ENCODE results near the gene LNPEP. TPM values are rescaled to one million over a fixed set of nuclear protein-coding genes. Genes with fewer than 3 reads are reported as not detected.

LNPEP gene
- total RNA-seq, 1 donor from 2014 or later, result 40.8 TPM

DNA sequence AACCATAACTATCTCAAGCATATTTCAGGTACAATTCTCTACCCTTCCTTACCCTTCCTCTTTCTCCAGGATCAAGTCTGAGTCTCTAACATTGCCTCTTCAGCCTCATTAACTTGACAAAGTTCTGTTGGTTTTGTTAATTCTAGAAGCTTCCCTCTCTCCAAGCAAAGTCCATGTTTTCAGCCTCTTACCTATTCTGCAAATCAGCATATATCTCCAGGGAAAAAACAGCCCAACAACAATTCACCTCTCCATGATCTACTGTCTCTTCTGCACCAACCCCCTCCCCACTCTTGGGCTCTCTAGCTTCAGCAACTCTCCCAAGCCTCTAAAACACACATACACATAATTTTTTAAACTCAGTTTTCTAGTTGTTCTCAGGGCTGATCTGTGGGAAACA is 134.4 kb downstream of the LNPEP start:
- no peak overlapping the region for H3K4me3 Mint-ChIP-seq (ENCODE audit: unreplicated experiment)
- H3K27ac Mint-ChIP-seq (ENCODE audit: unreplicated experiment), result no peak overlapping the region
- H3K9me3 Mint-ChIP-seq (ENCODE audit: unreplicated experiment), result no peaks in the 10 kb centered on the region
- DNase-seq (ENCODE audit: extremely low spot score, unreplicated experiment), result no peak
- TF ChIP-seq, protein P1, sequence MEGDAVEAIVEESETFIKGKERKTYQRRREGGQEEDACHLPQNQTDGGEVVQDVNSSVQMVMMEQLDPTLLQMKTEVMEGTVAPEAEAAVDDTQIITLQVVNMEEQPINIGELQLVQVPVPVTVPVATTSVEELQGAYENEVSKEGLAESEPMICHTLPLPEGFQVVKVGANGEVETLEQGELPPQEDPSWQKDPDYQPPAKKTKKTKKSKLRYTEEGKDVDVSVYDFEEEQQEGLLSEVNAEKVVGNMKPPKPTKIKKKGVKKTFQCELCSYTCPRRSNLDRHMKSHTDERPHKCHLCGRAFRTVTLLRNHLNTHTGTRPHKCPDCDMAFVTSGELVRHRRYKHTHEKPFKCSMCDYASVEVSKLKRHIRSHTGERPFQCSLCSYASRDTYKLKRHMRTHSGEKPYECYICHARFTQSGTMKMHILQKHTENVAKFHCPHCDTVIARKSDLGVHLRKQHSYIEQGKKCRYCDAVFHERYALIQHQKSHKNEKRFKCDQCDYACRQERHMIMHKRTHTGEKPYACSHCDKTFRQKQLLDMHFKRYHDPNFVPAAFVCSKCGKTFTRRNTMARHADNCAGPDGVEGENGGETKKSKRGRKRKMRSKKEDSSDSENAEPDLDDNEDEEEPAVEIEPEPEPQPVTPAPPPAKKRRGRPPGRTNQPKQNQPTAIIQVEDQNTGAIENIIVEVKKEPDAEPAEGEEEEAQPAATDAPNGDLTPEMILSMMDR (IDR thresholded peaks at IDR 0.05), result no peak
- no peaks in the 10 kb centered on the region for H3K27me3 Mint-ChIP-seq (ENCODE audit: unreplicated experiment)
- peaks cover 11% of the 10 kb centered on the region for H3K4me1 Mint-ChIP-seq (ENCODE audit: unreplicated experiment)
- H3K36me3 Mint-ChIP-seq (ENCODE audit: unreplicated experiment), result no peaks in the 10 kb centered on the region

DNA sequence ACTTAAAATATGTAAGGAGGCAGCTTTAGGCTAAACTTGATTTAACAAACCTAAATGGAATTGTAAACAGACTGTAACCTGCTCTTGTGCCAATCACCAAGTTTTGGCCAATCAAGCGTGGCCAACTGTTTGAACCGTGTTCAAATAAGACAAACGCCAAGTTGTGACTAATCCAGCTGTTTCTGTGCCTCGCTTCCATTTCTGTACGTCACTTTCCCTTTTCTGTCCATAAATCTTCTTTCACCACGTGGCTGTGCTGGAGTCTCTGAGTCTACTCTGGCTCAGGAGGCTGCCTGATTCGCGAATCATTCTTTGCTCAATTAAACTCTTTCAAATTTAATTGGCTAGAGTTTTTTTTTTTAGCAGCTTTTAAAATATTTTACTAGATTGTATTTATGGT is 135.2 kb downstream of the LNPEP start:
- Mint-ChIP-seq H3K27ac (ENCODE audit: unreplicated experiment) (no peak overlapping the region), H3K27me3 (ENCODE audit: unreplicated experiment) (no peaks in the 10 kb centered on the region), H3K4me1 (ENCODE audit: unreplicated experiment) (peaks cover 10% of the 10 kb centered on the region), H3K4me3 (ENCODE audit: unreplicated experiment) (no peak overlapping the region), H3K9me3 (ENCODE audit: unreplicated experiment) (no peaks in the 10 kb centered on the region), H3K36me3 (ENCODE audit: unreplicated experiment) (no peaks in the 10 kb centered on the region)
- DNase-seq (ENCODE audit: extremely low spot score, unreplicated experiment), result no peak
- TF ChIP-seq, protein P1 (IDR thresholded peaks at IDR 0.05), result no peak

DNA sequence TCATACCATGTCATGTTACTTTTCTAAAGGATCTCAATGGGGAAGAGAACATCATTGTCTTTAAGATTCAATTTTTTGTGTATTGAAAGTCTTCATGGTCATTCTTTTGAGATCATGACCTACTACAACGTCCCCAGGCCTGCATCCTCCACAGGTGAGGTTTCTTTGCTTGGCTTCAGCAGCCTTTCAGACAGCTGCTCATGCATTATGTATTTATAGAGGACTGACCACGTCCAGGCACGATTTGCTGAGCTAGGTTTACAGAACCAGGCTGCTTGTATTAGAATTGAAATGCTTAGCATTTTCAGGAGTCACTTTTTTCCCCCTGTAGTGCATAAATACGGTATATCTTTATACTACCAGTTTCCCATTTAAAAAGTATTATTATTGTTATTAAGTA is 136.1 kb downstream of the LNPEP start:
- H3K9me3 Mint-ChIP-seq (ENCODE audit: unreplicated experiment), result no peaks in the 10 kb centered on the region
- peaks cover 10% of the 10 kb centered on the region for H3K4me1 Mint-ChIP-seq (ENCODE audit: unreplicated experiment)
- DNase-seq (ENCODE audit: extremely low spot score, unreplicated experiment), result no peak
- TF ChIP-seq, protein P1 (IDR thresholded peaks at IDR 0.05), result no peak
- H3K36me3 Mint-ChIP-seq (ENCODE audit: unreplicated experiment), result no peaks in the 10 kb centered on the region
- H3K27ac Mint-ChIP-seq (ENCODE audit: unreplicated experiment), result no peak overlapping the region
- H3K4me3 Mint-ChIP-seq (ENCODE audit: unreplicated experiment), result no peak overlapping the region
- H3K27me3 Mint-ChIP-seq (ENCODE audit: unreplicated experiment), result no peaks in the 10 kb centered on the region

DNA sequence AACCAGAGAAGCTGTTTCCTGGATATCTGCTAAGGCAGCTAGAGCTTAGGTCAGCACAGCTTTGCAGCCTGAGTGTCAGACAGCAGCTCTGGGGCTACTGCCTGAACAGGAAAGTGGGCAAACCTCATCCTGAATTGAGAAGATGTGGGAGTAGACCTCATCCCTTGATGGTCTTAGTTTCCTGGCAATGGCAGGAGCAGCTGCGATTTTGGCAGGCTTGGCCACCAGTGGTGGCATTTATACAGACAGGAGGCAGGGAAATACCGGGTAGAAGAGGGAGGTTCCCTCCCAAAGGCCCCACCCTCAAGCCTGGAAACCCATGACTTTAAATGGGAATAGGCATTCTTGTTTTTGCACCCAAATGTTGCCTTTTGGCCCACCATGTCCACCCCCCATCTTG is 136.8 kb downstream of the LNPEP start:
- Mint-ChIP-seq H3K27ac (ENCODE audit: unreplicated experiment) (no peak overlapping the region), H3K27me3 (ENCODE audit: unreplicated experiment) (no peaks in the 10 kb centered on the region), H3K4me1 (ENCODE audit: unreplicated experiment) (peaks cover 4% of the 10 kb centered on the region), H3K4me3 (ENCODE audit: unreplicated experiment) (no peak overlapping the region), H3K36me3 (ENCODE audit: unreplicated experiment) (no peaks in the 10 kb centered on the region), H3K9me3 (ENCODE audit: unreplicated experiment) (no peaks in the 10 kb centered on the region)
- TF ChIP-seq, protein P1 (IDR thresholded peaks at IDR 0.05), result no peak
- DNase-seq (ENCODE audit: extremely low spot score, unreplicated experiment), result no peak

DNA sequence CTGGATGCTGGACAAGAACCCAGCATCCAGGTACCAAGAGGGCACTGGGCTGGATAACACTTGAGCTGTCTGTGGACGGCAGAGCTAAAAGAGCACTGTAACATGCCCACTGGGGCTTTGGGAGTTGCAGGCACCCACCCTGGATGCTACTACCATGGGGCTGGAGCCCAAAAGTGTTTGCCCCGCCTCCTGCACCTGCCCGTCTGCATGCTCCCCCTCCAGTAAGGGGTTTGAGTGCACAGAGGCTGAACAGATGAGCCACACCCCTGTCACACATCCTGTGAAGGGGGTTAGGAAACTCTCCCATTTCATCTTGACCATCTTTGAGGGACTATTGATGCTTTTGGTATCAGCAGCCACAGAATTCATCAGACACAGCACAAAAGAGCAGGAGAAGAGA is 137.5 kb downstream of the LNPEP start:
- no peaks in the 10 kb centered on the region for H3K36me3 Mint-ChIP-seq (ENCODE audit: unreplicated experiment)
- H3K9me3 Mint-ChIP-seq (ENCODE audit: unreplicated experiment), result no peaks in the 10 kb centered on the region
- DNase-seq (ENCODE audit: extremely low spot score, unreplicated experiment), result no peak
- TF ChIP-seq, protein P1 (IDR thresholded peaks at IDR 0.05), result no peak
- no peak overlapping the region for H3K4me3 Mint-ChIP-seq (ENCODE audit: unreplicated experiment)
- peaks cover 3% of the 10 kb centered on the region for H3K4me1 Mint-ChIP-seq (ENCODE audit: unreplicated experiment)
- H3K27ac Mint-ChIP-seq (ENCODE audit: unreplicated experiment), result no peak overlapping the region
- no peaks in the 10 kb centered on the region for H3K27me3 Mint-ChIP-seq (ENCODE audit: unreplicated experiment)

Data from osteocyte (in vitro differentiated cells).